Measurements from ENCODE around the gene ARHGAP22.
A peak's percentile ranks its signal among the peaks of the same experiment; 100 is the strongest.

Gene ARHGAP22

DNA sequence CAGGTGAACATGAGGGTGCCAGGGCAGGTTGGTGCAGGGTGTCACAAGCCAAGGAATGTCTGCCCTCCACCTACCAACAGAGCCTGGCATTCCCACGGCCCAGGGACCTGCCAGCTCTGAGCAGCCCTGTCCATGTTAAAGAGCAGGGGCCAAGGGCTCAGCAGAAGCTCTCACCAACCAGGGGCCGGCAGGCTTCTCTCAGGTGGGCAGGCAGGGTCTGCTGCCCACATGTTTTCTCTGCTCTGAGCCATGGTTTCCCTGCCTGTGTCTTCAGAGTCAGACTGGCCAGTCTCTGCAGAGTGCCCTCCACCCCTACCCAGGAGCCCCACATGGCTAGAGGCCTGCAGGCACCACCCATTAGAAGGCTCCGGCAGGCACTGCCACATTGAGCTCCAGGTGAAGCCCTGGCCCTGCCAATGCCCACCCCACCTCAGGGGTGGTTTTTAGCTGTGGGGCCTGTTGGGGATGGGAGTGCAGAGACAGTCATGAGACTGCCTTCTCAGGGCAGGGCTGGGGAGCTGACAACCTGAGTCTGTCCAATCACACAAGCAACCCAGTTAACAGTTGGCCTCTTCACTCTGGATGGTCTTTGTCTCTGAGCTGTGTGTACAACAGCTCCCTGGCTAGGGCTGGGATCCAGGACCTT lies 135.9 kb downstream of the ARHGAP22 start:
- Mint-ChIP-seq H3K4me3 (no peak overlapping the region), H3K27me3 (no peaks in the 10 kb centered on the region), H3K4me1 (no peaks in the 10 kb centered on the region), H3K27ac (no peak overlapping the region), H3K36me3 (peaks cover 0 to 2% of the 10 kb centered on the region in 2 donors), H3K9me3 (no peaks in the 10 kb centered on the region)
- DNase-seq, result no peak
- no peak for ATAC-seq (replicated peaks)

DNA sequence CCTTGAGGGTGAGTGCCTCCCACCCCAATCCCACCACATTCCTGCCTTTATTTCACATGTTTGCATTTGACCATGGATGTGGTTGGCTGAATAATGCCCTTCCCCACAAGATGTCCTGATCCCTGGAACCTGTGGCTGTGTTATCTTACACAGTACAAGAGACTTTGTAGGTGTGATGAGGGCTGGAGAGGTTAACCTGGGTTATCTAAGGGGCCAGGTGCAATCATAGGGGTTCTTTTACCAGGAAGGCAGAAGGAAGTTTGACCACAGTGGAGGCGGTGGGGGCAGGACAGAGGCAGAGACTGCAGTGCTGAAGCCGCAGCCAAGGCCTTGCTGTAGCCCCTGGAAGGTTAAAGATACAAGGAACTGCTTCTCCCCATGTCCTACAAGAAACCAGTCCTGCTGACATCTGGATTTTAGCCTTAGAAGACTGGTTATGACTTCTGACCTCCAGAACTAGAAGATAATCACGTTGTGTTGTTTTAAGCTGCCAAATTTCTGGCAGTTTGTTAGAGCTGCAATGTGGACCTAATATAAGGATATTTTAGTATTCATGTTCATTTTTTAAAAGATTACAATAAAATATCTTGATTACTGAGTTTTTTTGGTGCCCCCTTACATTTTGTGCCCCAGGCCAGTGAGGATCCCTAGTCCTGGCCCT lies 136.6 kb downstream of the ARHGAP22 start:
- Mint-ChIP-seq H3K36me3 (peaks cover 0 to 2% of the 10 kb centered on the region in 2 donors), H3K4me3 (no peak overlapping the region), H3K27ac (no peak overlapping the region), H3K27me3 (no peaks in the 10 kb centered on the region), H3K9me3 (no peaks in the 10 kb centered on the region), H3K4me1 (no peaks in the 10 kb centered on the region)
- DNase-seq (no peak), ATAC-seq (replicated peaks) (no peak)

DNA sequence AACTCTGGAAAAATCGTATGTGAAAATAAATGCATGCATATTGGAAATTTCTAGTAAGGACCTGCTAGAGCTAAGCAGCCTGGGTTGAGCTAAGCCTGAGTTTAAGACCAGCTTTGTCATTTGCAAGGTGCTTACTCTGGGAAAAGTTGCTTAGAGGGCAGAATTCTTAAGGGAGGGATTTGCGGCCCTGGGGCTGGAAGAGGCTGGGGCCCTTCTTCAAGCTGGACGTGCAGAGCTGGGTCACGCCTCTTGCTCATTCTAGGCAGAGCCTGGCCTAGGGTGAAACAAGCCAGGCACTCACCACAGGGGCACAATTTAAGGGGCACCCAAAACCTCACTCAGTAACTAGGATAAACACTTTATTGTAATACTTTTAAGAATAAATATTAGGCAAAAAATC lies 137.2 kb downstream of the ARHGAP22 start:
- no peaks in the 10 kb centered on the region for H3K27me3 Mint-ChIP-seq

DNA sequence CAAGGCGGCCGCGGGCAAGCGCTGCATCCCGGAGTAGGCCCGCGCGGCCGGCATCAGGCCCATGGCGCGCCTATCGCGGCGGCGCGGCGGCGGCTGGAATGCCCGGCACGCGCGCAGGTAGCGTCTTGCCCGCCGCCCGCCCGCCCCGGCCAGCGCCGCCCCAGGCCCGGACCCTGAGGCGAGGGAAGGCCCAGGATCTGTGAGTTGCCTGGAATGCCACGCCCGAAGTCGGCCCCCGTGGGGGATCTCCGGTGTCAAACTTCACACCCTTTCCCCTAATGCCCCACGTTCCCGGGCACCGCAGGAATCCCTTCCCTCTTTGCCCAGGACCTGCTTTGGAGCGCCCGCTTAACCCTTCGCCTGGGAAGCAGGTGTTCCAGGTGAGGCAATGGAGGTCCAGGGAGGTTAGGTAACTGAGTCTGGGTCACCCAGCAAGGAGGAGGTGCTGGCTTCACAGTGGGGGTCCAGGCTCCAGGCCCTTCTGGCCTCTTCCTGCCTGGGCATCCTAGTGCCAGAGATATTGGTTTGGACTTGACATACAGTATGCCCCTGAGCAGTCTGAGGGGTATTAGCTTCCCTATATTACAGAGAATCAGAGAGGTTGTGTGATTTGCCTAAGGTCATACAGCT lies 138.1 kb downstream of the ARHGAP22 start:
- no peak overlapping the region for H3K4me3 Mint-ChIP-seq
- no peak for ATAC-seq (replicated peaks)
- no peaks in the 10 kb centered on the region for H3K9me3 Mint-ChIP-seq
- H3K27me3 Mint-ChIP-seq, result no peaks in the 10 kb centered on the region
- H3K27ac Mint-ChIP-seq, result no peak overlapping the region
- H3K36me3 Mint-ChIP-seq, result no peaks in the 10 kb centered on the region
- H3K4me1 Mint-ChIP-seq, result no peaks in the 10 kb centered on the region
- no peak for DNase-seq

More for the DNA sequence above, 137.2 kb downstream of the ARHGAP22 start:
- H3K27ac Mint-ChIP-seq, result no peak overlapping the region
- no peak overlapping the region for H3K4me3 Mint-ChIP-seq
- no peaks in the 10 kb centered on the region for H3K4me1 Mint-ChIP-seq
- peaks cover 0 to 2% of the 10 kb centered on the region in 2 donors for H3K36me3 Mint-ChIP-seq
- ATAC-seq (replicated peaks) (no peak), DNase-seq (no peak)
- no peaks in the 10 kb centered on the region for H3K9me3 Mint-ChIP-seq

DNA sequence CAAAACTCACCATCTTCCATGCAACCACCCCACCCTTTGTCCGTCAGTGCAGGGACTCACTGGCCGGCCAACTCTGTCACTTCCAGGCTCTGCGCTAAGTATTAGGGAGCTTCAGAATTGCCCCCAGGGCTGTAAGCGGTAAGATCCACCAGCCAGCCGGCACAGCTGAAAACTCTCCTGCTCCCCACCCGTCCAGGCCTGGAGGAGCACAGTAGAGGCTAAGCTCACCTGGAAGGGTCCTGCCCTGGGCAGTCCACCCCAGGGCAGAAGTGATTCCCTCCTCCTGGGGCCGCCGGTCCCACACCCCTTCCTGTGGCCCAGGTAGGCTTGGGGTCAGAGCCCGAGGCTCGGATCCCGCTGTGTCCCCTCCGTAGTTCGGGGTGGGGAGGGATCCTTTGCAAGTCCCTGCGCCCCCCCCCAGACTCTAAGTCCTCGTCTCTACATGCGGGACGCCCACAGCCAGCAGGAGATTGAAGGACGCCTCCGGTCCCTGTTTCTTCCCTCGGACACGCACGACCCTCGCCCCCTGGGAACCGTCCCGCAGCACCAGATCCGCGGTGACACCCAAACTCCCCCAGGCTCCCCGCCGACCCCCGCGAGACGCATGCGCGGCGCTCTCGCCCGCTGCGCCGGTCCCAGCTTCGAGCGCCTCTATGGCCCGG lies 138.9 kb downstream of the ARHGAP22 start:
- H3K9me3 Mint-ChIP-seq, result no peaks in the 10 kb centered on the region
- no peaks in the 10 kb centered on the region for H3K36me3 Mint-ChIP-seq
- DNase-seq (no peak), ATAC-seq (replicated peaks) (no peak)
- no peak overlapping the region for H3K27ac Mint-ChIP-seq
- no peaks in the 10 kb centered on the region for H3K27me3 Mint-ChIP-seq
- no peaks in the 10 kb centered on the region for H3K4me1 Mint-ChIP-seq
- H3K4me3 Mint-ChIP-seq, result no peak overlapping the region

DNA sequence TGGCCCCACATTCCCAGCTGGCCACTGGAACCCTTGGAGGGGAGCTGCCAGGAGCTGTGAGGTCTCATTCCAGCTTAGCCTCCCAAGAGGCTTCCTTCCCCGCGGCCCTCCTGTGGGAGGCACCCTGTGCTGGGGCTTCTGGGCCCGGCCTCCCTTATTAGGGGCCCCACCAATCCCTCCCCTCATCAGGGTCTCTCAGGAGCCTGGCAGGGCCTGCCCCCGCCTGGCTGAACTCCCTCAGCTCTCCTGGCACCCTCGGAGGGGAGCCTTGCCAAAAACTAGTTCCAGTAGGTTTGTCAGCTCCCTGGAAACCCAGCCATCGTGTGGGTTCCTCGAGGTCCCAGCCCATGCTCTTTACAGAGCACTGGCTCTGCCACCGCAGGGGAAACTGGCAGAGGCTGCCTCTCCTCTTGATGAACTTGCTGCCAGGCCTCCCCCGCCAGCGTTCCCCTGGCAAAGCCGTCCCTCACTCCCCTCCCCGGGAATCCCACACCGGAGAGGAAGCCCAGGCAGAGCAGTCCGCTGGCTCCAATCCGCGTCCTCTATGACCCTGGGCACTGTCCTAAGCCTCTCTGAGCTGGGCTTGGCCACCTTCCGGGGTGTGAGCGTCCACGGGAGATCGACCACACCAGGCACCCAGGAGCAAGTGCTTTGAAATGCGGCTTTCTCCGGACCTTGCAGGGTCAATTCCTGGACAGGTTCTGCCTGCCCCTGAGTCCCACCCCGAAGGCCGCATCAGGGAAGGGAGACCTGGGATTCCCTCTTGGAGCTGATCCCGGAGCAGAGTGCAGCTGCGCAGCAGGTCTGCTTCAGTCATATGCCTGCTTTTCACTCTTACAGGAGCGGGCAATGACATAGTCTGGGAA lies 139.8 kb downstream of the ARHGAP22 start:
- Mint-ChIP-seq H3K4me3 (no peak overlapping the region), H3K36me3 (no peaks in the 10 kb centered on the region), H3K4me1 (no peaks in the 10 kb centered on the region), H3K27me3 (no peaks in the 10 kb centered on the region), H3K27ac (no peak overlapping the region), H3K9me3 (no peaks in the 10 kb centered on the region)
- DNase-seq (no peak), ATAC-seq (replicated peaks) (no peak)

DNA sequence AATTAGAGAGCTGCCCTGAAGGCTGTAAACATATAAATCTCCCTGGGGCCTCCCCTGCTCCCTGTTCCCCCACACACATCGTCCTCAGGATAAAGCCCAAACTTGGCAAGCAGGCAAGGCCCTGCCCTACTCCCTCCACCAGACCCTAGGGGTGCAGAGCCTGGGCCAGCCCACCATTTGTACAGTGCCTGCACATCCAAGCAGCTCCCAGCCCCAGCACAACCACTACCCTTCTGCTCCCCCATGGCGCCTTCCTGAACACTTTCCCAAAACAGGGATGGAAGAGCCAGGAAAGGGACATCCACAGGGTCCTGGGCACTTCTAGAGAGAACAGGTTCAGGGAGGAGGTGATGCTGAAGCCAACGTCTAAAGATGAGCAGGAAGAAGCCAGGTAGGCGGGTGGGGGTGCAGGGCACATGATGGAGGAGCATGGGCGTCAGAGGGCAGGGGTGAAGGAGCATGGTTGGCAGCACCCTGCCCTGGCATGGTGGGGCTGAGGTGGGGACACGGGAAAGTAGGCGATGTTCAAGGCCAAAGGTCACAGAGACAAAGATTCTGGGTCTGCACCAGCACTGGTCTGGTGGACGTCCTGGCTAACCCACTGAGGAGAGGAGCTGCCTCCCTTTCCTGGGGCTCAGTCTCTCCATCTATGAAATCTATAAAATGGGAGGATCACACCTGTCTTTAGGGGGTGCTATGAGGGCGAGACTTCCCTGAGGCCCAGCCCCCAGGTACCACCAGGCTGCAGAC lies 140.6 kb downstream of the ARHGAP22 start:
- ATAC-seq (replicated peaks), result no peak
- Mint-ChIP-seq H3K4me3 (no peak overlapping the region), H3K4me1 (no peaks in the 10 kb centered on the region)

DNA sequence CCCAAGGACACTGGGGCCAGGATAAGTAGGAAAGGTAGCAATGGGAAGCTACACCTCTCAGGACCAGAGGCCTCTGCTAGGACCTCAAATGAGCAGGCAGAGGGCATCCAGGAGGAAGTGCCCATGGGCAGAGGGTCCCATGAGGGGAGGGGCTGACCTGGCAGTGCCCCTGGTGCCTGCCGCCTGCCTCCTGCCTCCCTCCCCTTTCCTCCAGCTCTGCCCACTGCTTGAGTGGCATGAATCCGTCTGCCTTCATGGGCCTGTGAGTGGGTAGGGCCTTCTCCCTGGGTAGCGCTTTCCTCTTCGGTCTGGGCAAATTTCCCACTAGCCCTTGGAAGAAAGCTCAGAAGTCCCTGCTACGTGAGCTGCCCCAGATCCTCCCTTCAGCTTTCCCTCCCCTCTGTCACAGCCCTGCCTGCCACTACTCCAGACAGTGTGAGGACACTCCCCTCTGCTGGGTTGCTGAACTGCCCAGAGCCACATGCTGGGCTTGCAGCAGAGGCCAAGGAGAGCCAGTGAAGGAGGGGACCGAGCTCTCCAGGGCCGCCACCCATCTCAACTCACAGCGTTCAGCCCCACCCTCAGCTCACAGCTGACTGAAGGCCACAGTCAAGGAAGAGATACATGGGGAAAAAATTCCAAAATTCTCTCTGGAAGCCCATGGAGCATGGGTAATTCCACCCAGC lies 141.4 kb downstream of the ARHGAP22 start:
- no peaks in the 10 kb centered on the region for H3K9me3 Mint-ChIP-seq
- H3K36me3 Mint-ChIP-seq, result peaks cover 3 to 5% of the 10 kb centered on the region in 2 donors
- no peaks in the 10 kb centered on the region for H3K27me3 Mint-ChIP-seq
- H3K4me1 Mint-ChIP-seq, result no peaks in the 10 kb centered on the region
- no peak overlapping the region for H3K4me3 Mint-ChIP-seq
- no peak overlapping the region for H3K27ac Mint-ChIP-seq
- ATAC-seq (replicated peaks) (no peak), DNase-seq (no peak)

More for the DNA sequence above, 140.6 kb downstream of the ARHGAP22 start:
- DNase-seq, result no peak
- Mint-ChIP-seq H3K27me3 (no peaks in the 10 kb centered on the region), H3K9me3 (no peaks in the 10 kb centered on the region), H3K36me3 (peaks cover 0 to 3% of the 10 kb centered on the region in 2 donors), H3K27ac (peak overlapping the region; percentile 11)

DNA sequence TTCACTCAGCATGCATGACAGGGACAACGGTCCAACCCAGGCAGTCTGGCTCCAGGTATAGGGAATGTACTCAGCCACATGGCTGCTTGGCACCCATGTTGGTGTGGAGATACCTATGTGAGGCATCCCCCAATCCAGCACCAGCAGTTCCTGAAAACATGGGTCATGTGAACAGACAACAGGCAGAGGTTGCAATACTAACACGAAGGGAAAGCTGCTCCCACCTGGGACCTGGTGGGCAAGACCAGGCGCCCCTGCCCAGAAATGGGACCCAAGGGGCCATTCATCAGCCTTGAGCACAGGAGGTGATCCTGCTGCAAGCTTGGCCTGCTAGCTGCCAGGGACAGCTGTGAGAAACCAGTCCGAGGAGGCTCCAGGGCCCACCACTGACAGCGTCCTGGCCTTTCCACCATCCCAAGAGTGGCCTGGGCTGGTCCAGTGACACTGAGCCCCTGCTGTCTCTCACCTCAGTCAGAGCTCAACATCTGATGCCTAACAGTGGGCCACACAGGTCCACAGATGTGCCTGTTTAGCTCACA lies 142.3 kb downstream of the ARHGAP22 start:
- Mint-ChIP-seq H3K27me3 (peaks cover 5 to 9% of the 10 kb centered on the region in 2 donors), H3K36me3 (peaks cover 6 to 10% of the 10 kb centered on the region in 2 donors), H3K27ac (no peak overlapping the region), H3K4me1 (peaks cover 1 to 2% of the 10 kb centered on the region in 2 donors), H3K4me3 (no peak overlapping the region), H3K9me3 (no peaks in the 10 kb centered on the region)
- DNase-seq, result no peak
- ATAC-seq (replicated peaks), result no peak

DNA sequence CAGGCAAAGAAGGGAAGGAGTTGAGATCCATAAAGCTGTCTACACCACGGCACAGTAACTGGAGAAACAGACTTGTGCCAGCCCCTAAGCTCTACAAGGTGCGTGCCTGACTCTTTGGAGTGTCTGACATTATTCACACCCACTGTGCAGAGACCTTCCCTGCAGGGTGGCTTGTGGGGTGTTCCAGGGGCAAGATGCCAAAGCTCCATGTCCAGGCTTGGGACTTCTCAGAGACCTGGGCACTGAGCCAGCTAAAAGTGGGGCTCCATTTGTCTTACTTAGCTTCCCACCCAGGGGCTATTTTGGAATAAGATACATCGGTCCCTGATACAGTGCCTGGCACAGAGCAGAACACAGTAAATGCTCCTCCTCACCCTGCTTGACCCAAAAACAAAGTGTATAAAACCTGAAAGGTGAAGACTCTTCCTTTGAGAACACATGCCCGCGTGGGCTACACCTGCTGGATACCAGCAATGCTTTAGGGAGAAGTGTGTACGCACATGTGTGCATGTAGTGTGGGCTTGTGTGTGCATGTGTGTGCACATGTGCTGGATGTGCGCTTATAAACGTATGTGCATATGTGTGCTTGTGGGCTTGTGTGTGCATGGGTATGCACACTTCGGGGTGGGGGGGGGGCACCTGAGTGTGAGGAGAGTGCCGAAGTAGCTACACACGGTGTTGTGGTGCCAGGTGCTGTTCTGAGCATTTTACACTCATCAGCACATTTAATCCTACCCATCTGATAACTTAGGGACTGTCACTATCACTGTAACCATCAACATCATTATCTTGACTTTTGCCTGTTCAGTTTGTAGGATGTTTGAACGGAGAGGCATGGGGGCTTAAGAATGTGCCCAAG lies 143.0 kb downstream of the ARHGAP22 start:
- Mint-ChIP-seq H3K4me3 (no peak overlapping the region), H3K27me3 (peaks cover 5 to 12% of the 10 kb centered on the region in 2 donors)
- no peak for ATAC-seq (replicated peaks)

DNA sequence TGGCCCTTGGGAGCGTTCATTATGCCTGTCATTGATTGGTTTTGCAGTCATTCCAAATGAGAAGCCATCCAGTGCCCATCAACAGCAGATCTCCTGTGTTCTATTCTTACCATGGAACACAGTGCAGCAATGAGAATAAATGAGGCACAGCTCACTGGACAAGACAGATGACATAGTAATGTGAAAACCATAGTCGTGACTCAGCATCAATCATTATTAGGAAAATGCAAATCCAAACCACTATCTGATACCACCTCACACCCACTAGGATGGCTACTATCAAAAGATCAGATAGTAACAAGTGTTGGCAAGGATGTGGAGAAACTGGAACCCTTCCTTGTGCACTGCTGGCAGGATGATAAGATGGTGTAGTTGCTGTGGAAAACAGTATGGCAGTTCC lies 144.7 kb downstream of the ARHGAP22 start:
- peaks cover 7 to 10% of the 10 kb centered on the region in 2 donors for H3K36me3 Mint-ChIP-seq
- DNase-seq (no peak), ATAC-seq (replicated peaks) (no peak)
- H3K9me3 Mint-ChIP-seq, result no peaks in the 10 kb centered on the region
- H3K27me3 Mint-ChIP-seq, result peaks cover 5 to 12% of the 10 kb centered on the region in 2 donors
- no peak overlapping the region for H3K4me3 Mint-ChIP-seq
- peaks cover 10 to 17% of the 10 kb centered on the region in 2 donors for H3K4me1 Mint-ChIP-seq
- H3K27ac Mint-ChIP-seq, result no peak overlapping the region

More for the DNA sequence above, 143.0 kb downstream of the ARHGAP22 start:
- H3K27ac Mint-ChIP-seq, result no peak overlapping the region
- DNase-seq, result no peak
- peaks cover 7 to 10% of the 10 kb centered on the region in 2 donors for H3K36me3 Mint-ChIP-seq
- peaks cover 6 to 8% of the 10 kb centered on the region in 2 donors for H3K4me1 Mint-ChIP-seq
- H3K9me3 Mint-ChIP-seq, result no peaks in the 10 kb centered on the region

Measured in stimulated activated naive B cell treated with anti-CD40 and anti-IgM and Interleukin-4, amounts not matched to agents 10 μg/mL and 1 μg/mL and 100 μg/mL, for 72 hours (primary cell).